HG02759 (cell line): ENCODE data around the gene GRK5.
A peak's percentile ranks its signal among the peaks of the same experiment; 100 is the strongest.

Source experiments
- ATAC-seq: cut with Tn5 transposase; IDR thresholded peaks from one replicate; pipeline ENCODE4 v1.9.1; 2021; ENCODE audit warnings: mild to moderate bottlenecking, moderate library complexity; ENCODE audit not compliant: unreplicated experiment

Gene GRK5

GRCh38 chr10:119468542-119469324 is 261.4 kb downstream of the GRK5 start:
- no peak for ATAC-seq

DNA sequence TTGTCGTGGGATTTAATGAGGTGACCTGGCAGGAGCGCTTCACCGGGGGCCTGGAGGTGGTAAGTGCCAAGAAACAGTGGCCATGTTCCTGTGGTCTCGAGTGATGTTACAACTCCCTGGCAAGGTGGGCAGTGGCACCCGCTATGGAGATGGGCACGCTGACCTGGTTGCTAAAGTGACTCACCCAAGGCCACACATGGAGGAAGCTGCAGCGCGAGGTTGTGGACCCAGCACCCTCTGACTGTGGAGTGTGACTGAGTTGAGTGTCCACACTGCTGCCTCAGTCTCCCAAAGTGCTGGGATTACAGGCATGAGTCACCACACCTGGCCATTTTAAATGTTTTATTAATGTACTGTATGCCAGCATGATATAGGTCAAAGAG is 261.9 kb downstream of the GRK5 start:
- no peak for ATAC-seq

DNA sequence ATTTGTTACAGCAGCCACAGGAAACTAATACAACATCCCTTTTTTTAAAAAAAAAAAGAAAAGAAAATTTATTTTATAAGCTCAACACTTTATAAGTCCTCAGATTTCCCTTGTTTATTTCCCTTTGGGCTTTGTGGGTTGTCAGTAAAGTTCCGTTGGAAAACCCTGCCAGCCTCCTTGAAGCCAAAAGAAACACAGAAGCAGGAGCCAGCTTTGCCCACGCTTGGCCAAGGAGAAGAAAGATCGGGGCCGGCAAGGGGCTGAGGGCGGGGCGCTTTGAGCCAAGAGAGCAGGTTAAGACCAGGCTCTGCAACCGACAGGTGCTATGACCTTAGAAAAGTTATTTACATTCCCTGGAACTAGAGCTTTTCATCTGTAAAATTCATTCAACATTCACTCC is 262.5 kb downstream of the GRK5 start:
- ATAC-seq, result no peak

DNA sequence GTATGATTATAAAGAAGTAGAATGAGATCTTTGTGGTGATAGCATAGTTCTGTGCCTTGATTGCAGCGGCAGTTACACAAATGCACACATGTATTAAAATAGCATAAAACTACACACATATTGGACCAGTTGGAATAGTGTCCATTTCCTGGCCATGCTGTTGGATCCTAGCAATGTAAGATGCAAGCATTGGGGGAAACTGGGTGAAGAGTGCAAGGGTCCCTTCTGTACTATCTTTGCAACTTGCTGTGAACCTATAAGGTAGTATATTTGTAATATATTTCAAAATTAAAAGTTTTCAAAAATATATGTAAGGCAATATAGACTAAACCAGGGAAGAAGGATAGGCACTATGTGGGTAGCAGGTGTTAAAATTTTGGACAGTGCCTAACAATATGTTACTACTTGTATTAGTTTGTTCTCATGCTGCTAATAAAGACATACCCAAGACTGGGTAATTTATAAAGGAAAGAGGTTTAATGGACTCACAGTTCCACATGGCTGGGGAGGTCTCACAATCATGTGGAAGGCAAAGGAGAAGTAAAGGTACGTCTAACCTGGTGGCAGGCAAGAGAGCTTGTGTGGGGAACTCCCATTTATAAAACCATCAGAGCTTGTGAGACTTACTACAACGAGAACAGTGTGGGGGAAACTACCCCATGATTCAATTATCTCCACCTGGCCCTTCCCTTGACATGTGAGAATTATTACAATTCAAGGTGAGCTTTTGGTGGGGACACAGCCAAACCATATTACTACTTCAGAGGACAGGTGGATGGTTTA is 263.7 kb downstream of the GRK5 start:
- ATAC-seq, result no peak

DNA sequence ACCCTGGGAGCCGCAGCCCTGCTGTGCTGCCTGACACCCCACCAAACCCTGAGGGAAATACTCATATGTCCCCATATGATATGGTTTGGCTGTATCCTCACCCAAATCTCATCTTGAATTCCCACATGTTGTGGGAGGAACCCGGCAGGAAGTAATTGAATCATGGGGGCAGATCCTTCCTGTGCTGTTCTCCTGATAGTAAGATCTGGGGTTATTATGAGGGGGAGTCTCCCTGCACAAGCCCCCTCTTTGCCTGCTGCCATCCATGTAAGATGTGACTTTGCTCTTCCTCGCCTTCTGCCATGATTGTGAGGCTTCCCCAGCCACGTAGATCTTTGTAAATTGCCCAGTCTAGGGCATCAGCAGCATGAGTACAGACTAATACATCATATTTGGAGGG is 266.4 kb downstream of the GRK5 start:
- ATAC-seq, result no peak

DNA sequence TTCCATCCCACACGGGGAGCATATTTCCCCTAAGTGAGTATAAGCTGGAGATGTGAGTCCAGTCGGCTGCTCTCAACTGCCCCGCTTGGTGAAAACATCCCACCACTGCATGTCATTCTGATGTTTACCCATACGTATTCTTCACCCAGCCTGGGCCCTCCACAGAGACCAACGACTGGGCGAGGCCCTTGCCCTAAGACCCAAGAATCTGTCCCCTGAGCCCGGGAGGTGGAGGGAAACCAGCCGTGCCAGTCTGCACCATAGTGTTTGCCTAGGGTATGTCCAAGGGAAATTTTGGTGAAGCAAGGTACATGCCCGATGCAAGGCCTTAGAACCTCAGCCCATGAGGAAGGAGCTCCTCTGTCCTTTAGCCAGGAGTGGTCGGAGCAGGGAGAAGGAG is 267.2 kb downstream of the GRK5 start:
- ATAC-seq, result no peak

GRCh38 chr10:119477444-119477843 is 270.1 kb downstream of the GRK5 start:
- peak; percentile 69 for ATAC-seq

GRCh38 chr10:119478111-119478802 is 270.9 kb downstream of the GRK5 start:
- peak; percentile 90 for ATAC-seq

DNA sequence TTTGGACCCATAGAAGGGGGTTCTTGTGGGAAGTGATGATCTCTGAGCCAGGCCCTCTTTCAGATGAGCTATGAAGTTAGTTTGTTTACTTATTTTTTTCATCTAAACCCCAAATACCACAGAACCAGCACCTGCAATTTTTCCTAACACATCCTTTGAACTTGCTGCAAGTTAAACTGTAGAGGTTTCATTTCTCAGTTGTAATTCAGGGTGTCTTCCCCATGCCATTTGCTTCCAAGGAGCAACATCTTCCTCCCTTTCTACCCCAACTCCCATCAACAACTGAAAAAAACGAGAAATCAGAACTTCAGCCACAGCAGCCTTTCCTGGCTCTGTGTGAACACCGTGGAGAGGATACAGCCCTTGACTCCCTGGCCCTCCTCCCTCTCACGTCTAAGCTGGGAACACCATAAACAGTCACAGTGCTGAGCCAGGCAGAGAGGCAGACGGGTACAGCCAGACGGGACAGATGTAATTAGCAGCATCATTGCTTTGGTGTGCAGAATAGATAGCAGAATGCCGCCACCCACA is 271.5 kb downstream of the GRK5 start:
- ATAC-seq, result no peak

DNA sequence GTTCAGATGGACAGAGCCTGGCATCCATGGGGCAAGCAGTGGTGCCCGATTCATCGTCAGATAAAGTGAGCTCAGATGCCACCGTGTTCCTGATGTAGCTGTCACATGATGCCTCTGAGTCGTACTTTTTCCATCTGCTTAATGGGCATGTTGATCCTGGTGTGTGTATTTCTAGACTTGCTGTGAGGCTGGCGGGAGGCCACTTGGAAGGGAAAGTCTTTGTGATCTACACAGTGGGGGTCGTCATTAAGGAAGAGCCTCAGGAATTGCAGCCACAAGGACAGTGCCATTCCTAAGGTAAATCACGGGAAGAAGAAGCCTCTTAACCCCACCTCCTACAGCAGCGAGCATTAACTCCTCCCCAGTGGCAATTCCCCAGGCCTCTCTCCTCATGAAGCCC is 272.2 kb downstream of the GRK5 start:
- ATAC-seq, result no peak

- ATAC-seq, result no peak
These were observed 273.3 kb downstream of the GRK5 start for GRCh38 chr10:119480667-119481066.

GRCh38 chr10:119481781-119482426 is 274.5 kb downstream of the GRK5 start:
- no peak for ATAC-seq

DNA sequence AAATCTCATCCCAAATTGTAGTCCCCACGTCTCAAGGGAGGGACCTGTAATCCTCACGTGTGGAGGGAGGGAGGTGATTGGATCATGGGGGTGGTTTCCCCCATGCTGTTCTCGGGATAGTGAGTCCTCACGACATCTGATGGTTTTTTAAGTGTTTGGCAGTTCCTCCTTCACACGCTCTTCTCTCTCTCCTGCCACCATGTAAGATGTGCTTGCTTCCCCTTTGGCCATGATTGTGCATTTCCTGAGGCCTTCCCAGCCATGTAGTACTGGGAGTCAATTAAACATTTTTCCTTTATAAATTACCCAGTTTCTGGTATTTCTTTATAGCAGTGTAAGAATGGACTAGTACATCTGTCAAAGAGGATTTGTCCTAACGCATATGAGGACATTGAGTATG is 275.6 kb downstream of the GRK5 start:
- ATAC-seq, result no peak

DNA sequence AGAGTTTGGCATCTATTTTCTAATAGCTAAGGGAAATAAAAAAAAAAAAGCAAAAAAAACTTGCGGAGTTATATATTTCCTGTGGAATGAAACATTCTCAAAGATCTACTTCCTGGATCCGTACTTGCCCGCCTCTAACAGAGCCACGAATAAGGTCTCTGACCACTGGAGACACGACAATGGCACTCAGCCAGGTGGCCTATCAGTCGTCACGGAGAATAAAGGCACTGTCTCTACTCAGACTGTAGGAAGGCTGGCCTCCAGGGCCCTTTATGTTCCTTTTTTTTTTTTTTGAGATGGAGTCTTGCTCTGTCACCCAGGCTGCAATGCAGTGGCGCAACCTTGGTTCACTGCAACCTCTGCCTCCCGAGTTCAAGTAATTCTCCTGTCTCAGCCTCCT is 276.5 kb downstream of the GRK5 start:
- no peak for ATAC-seq

GRCh38 chr10:119488675-119489074 is 281.3 kb downstream of the GRK5 start:
- ATAC-seq, result no peak

DNA sequence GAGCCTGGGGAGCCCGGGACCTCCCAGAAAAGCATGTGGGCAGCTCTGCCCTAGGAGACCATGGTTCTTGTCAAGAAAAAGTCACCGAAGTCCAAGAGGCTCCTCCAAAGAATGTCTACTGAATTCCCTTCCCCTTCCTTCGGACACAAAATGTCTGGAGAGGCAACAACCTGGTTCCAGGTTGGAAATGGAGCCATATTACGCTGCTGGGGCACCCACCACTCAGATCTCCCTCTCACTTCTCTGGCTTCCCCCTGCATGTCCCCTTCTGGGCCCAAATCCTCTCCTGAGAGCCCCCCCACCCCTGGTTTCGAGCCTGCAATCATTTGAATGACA is 282.6 kb downstream of the GRK5 start:
- no peak for ATAC-seq

DNA sequence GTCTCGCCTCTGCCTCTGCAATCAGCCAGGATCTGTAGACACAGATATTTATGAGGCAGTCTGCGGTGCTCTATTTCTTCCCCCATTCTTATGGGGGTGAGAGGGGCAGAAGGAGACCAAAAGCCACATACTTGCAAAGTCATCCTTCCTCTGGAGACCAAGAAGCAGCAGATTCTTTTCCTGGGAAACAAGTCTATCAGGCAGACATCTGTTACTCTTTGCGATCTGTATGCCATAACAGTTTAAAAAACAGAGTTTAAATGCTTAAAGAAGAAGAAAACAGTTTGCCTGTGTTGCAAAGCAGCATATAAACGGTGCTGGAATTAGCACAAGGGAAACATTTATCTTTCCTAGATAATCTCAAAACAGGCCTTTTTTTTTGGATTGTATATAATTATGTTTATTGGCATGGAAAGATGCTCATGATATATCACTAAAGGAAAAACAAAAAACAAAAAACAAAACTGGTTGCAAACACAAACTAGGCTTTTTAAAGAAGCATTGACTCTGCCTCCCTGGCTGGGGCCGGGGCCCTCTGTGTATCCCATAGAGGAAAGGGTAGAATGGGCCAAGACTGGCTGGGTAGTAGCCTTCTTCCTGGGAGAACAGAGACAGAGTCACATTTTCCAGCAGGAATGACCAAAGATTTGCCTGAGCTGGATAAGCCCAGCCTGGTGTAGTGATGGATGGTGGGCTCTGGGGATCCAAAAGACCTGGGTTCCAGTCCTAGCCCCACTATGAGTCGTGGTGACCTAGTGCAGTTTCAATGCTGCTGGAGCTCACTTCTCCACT is 284.8 kb downstream of the GRK5 start:
- ATAC-seq, result no peak

GRCh38 chr10:119493155-119493554 is 285.8 kb downstream of the GRK5 start:
- ATAC-seq, result no peak

- ATAC-seq, result no peak
These were observed 287.1 kb downstream of the GRK5 start for GRCh38 chr10:119494236-119495020.
